ENCODE data around the gene SAMD11.
A peak's percentile ranks its signal among the peaks of the same experiment; 100 is the strongest.
"Not testable (repeated sequence)": the region's sequence is repeated elsewhere in the genome, so short reads cannot be mapped to it uniquely, and the experiment has no call there.

The SAMD11 gene

GRCh38 chr1:923131-923990 lies at the start of gene SAMD11:
TSS of gene SAMD11 (plus strand) at chr1:923923. CDS start at chr1:924432, 509 bp downstream.
- no peaks in the 10 kb centered on the region for H3K36me3 Mint-ChIP-seq (ENCODE audit: low read depth)
- peak within 1 kb of the TSS; percentile 41 for H3K27ac Mint-ChIP-seq
- H3K27me3 Mint-ChIP-seq, result peaks cover 87% of the 10 kb centered on the region
- peak within 1 kb of the TSS; percentile 69 for H3K4me3 Mint-ChIP-seq
- no peaks in the 10 kb centered on the region for H3K9me3 Mint-ChIP-seq
- peaks cover 23% of the 10 kb centered on the region for H3K4me1 Mint-ChIP-seq (ENCODE audit: low read depth)
- intact Hi-C loops (cut with micrococcal nuclease), result loop anchor here (2.0 kb wide), 1 partner anchor 17 kb away; no protein-coding TSS in a partner anchor

- H3K4me3 Mint-ChIP-seq; H3K9me3 Mint-ChIP-seq; intact Hi-C loops (cut with micrococcal nuclease); H3K36me3 Mint-ChIP-seq (ENCODE audit: low read depth); H3K27ac Mint-ChIP-seq; H3K4me1 Mint-ChIP-seq (ENCODE audit: low read depth): not testable (repeated sequence)
- peaks cover 13% of the 10 kb centered on the region for H3K27me3 Mint-ChIP-seq
Measured at GRCh38 chr1:876428-877208, 47.1 kb upstream of the SAMD11 start.

GRCh38 chr1:877209-877986 lies 46.3 kb upstream of the SAMD11 start:
- H3K27me3 Mint-ChIP-seq, result peaks cover 12% of the 10 kb centered on the region

GRCh38 chr1:880511-880910 lies 43.2 kb upstream of the SAMD11 start:
- H3K4me1 Mint-ChIP-seq (ENCODE audit: low read depth); H3K27ac Mint-ChIP-seq; H3K4me3 Mint-ChIP-seq; H3K9me3 Mint-ChIP-seq; intact Hi-C loops (cut with micrococcal nuclease); H3K36me3 Mint-ChIP-seq (ENCODE audit: low read depth): not testable (repeated sequence)
- H3K27me3 Mint-ChIP-seq, result peaks cover 24% of the 10 kb centered on the region

More at GRCh38 chr1:877209-877986, 46.3 kb upstream of the SAMD11 start:
- H3K9me3 Mint-ChIP-seq; H3K27ac Mint-ChIP-seq; intact Hi-C loops (cut with micrococcal nuclease); H3K4me1 Mint-ChIP-seq (ENCODE audit: low read depth); H3K36me3 Mint-ChIP-seq (ENCODE audit: low read depth); H3K4me3 Mint-ChIP-seq: not testable (repeated sequence)

GRCh38 chr1:880915-881314 lies 42.8 kb upstream of the SAMD11 start:
- H3K4me3 Mint-ChIP-seq; H3K36me3 Mint-ChIP-seq (ENCODE audit: low read depth); H3K4me1 Mint-ChIP-seq (ENCODE audit: low read depth); intact Hi-C loops (cut with micrococcal nuclease); H3K27ac Mint-ChIP-seq; H3K9me3 Mint-ChIP-seq: not testable (repeated sequence)
- H3K27me3 Mint-ChIP-seq, result peaks cover 27% of the 10 kb centered on the region

GRCh38 chr1:886311-886710 lies 37.4 kb upstream of the SAMD11 start:
- intact Hi-C loops (cut with micrococcal nuclease), result no loop called here
- H3K27me3 Mint-ChIP-seq, result peaks cover 29% of the 10 kb centered on the region

GRCh38 chr1:886760-887159 lies 37.0 kb upstream of the SAMD11 start:
- Mint-ChIP-seq H3K4me3 (no peak overlapping the region), H3K36me3 (ENCODE audit: low read depth) (no peaks in the 10 kb centered on the region), H3K9me3 (no peaks in the 10 kb centered on the region), H3K4me1 (ENCODE audit: low read depth) (no peaks in the 10 kb centered on the region), H3K27ac (no peak overlapping the region), H3K27me3 (peaks cover 29% of the 10 kb centered on the region)
- intact Hi-C loops (cut with micrococcal nuclease), result no loop called here

More at GRCh38 chr1:886311-886710, 37.4 kb upstream of the SAMD11 start:
- H3K4me3 Mint-ChIP-seq, result no peak overlapping the region
- H3K27ac Mint-ChIP-seq, result no peak overlapping the region
- no peaks in the 10 kb centered on the region for H3K4me1 Mint-ChIP-seq (ENCODE audit: low read depth)
- H3K9me3 Mint-ChIP-seq, result no peaks in the 10 kb centered on the region
- no peaks in the 10 kb centered on the region for H3K36me3 Mint-ChIP-seq (ENCODE audit: low read depth)

GRCh38 chr1:888297-888696 lies 35.4 kb upstream of the SAMD11 start:
- Mint-ChIP-seq H3K27me3 (peaks cover 25% of the 10 kb centered on the region), H3K36me3 (ENCODE audit: low read depth) (no peaks in the 10 kb centered on the region), H3K9me3 (no peaks in the 10 kb centered on the region), H3K4me1 (ENCODE audit: low read depth) (no peaks in the 10 kb centered on the region), H3K27ac (no peak overlapping the region), H3K4me3 (no peak overlapping the region)
- intact Hi-C loops (cut with micrococcal nuclease), result no loop called here

- H3K4me1 Mint-ChIP-seq (ENCODE audit: low read depth); H3K9me3 Mint-ChIP-seq; H3K4me3 Mint-ChIP-seq; H3K36me3 Mint-ChIP-seq (ENCODE audit: low read depth); H3K27ac Mint-ChIP-seq; intact Hi-C loops (cut with micrococcal nuclease): not testable (repeated sequence)
- peaks cover 21% of the 10 kb centered on the region for H3K27me3 Mint-ChIP-seq
Measured at GRCh38 chr1:889774-890173, 33.9 kb upstream of the SAMD11 start.

GRCh38 chr1:890234-890633 lies 33.5 kb upstream of the SAMD11 start:
- H3K4me3 Mint-ChIP-seq; H3K4me1 Mint-ChIP-seq (ENCODE audit: low read depth); H3K27ac Mint-ChIP-seq; intact Hi-C loops (cut with micrococcal nuclease); H3K9me3 Mint-ChIP-seq; H3K36me3 Mint-ChIP-seq (ENCODE audit: low read depth): not testable (repeated sequence)
- peaks cover 22% of the 10 kb centered on the region for H3K27me3 Mint-ChIP-seq

GRCh38 chr1:890661-891060 lies 33.1 kb upstream of the SAMD11 start:
- Mint-ChIP-seq H3K9me3 (no peaks in the 10 kb centered on the region), H3K4me1 (ENCODE audit: low read depth) (no peaks in the 10 kb centered on the region), H3K4me3 (no peak overlapping the region), H3K27ac (no peak overlapping the region), H3K36me3 (ENCODE audit: low read depth) (no peaks in the 10 kb centered on the region), H3K27me3 (peaks cover 23% of the 10 kb centered on the region)
- intact Hi-C loops (cut with micrococcal nuclease), result no loop called here

GRCh38 chr1:897226-897625 lies 26.5 kb upstream of the SAMD11 start:
- H3K4me1 Mint-ChIP-seq (ENCODE audit: low read depth), result peaks cover 21% of the 10 kb centered on the region

GRCh38 chr1:897951-898350 lies 25.8 kb upstream of the SAMD11 start:
- H3K4me3 Mint-ChIP-seq; intact Hi-C loops (cut with micrococcal nuclease); H3K36me3 Mint-ChIP-seq (ENCODE audit: low read depth); H3K27ac Mint-ChIP-seq; H3K9me3 Mint-ChIP-seq: not testable (repeated sequence)
- Mint-ChIP-seq H3K4me1 (ENCODE audit: low read depth) (peaks cover 21% of the 10 kb centered on the region), H3K27me3 (peaks cover 62% of the 10 kb centered on the region)

More at GRCh38 chr1:897226-897625, 26.5 kb upstream of the SAMD11 start:
- H3K4me3 Mint-ChIP-seq, result no peak overlapping the region
- intact Hi-C loops (cut with micrococcal nuclease), result no loop called here
- H3K36me3 Mint-ChIP-seq (ENCODE audit: low read depth), result no peaks in the 10 kb centered on the region
- H3K27me3 Mint-ChIP-seq, result peaks cover 58% of the 10 kb centered on the region
- H3K27ac Mint-ChIP-seq, result no peak overlapping the region
- no peaks in the 10 kb centered on the region for H3K9me3 Mint-ChIP-seq

Data from dendritic cell treated with granulocyte-macrophage colony-stimulating factor and Interleukin-4, amounts not matched to agents 40 ng/mL and 50 ng/mL, for 4 days (primary cell).